H9 (cell line): ENCODE measurements around the gene PTCH1. TPM values are rescaled to one million over a fixed set of nuclear protein-coding genes. Genes with fewer than 3 reads are reported as not detected.

Source experiments
- DNase-seq: peaks from one replicate; pipeline ENCODE4 v3.0.0-alpha.2; 2017
- H2AFZ ChIP-seq: one replicate; pipeline ENCODE4 v1.6.1; 2013; ENCODE audit warnings: mild to moderate bottlenecking, low read length, control low read depth, moderate library complexity
- H2AK5ac ChIP-seq: 2 replicates; pipeline ENCODE4 v1.6.1; 2013; ENCODE audit warnings: low read length, control low read depth, mixed read lengths; ENCODE audit not compliant: insufficient read length
- H2BK120ac ChIP-seq: one replicate; pipeline ENCODE4 v1.6.1; 2013; ENCODE audit warnings: low read depth, mild to moderate bottlenecking, low read length, control low read depth, inconsistent platforms; ENCODE audit not compliant: poor library complexity, severe bottlenecking
- H2BK12ac ChIP-seq: 2 replicates; pipeline ENCODE4 v1.6.1; 2013; ENCODE audit warnings: low read length, control low read depth, mixed read lengths, low read depth; ENCODE audit not compliant: insufficient read length
- H2BK15ac ChIP-seq: 2 replicates; pipeline ENCODE4 v1.6.1; 2013; ENCODE audit warnings: low read depth, low read length, control low read depth
- H2BK20ac ChIP-seq: one replicate; pipeline ENCODE4 v1.6.1; 2013; ENCODE audit warnings: low read depth, mild to moderate bottlenecking, low read length, control low read depth, inconsistent platforms; ENCODE audit not compliant: poor library complexity, severe bottlenecking
- H2BK5ac ChIP-seq: 2 replicates; pipeline ENCODE4 v1.6.1; 2013; ENCODE audit warnings: low read length, control low read depth, mixed read lengths; ENCODE audit not compliant: insufficient read length
- H3K14ac ChIP-seq: 2 replicates; pipeline ENCODE4 v1.6.1; 2013; ENCODE audit warnings: low read length, control low read depth; ENCODE audit not compliant: insufficient read depth
- H3K18ac ChIP-seq: 2 replicates; pipeline ENCODE4 v1.6.1; 2013; ENCODE audit warnings: low read depth, mild to moderate bottlenecking, mixed read lengths, low read length, control low read depth; ENCODE audit not compliant: insufficient read length
- H3K23ac ChIP-seq: 2 replicates; pipeline ENCODE4 v1.6.1; 2013; ENCODE audit warnings: low read length, control low read depth, mixed read lengths, low read depth; ENCODE audit not compliant: insufficient read length
- H3K23me2 ChIP-seq: 2 replicates; pipeline ENCODE4 v1.6.1; 2013; ENCODE audit warnings: low read depth, mild to moderate bottlenecking, mixed read lengths, low read length, control low read depth; ENCODE audit not compliant: insufficient read length, poor library complexity, severe bottlenecking
- H3K27ac ChIP-seq: 2 replicates; pipeline ENCODE4 v1.5.1; 2013; ENCODE audit warnings: low read length, control low read depth, mixed read lengths, low read depth; ENCODE audit not compliant: insufficient read length
- H3K27me3 ChIP-seq: 2 replicates; pipeline ENCODE4 v1.6.1; 2013; ENCODE audit warnings: low read length, control low read depth, inconsistent platforms; ENCODE audit not compliant: insufficient read depth
- H3K4ac ChIP-seq: 2 replicates; pipeline ENCODE4 v1.6.1; 2013; ENCODE audit warnings: low read depth, mild to moderate bottlenecking, control low read depth, inconsistent platforms, low read length, moderate library complexity
- H3K4me1 ChIP-seq: 2 replicates; pipeline ENCODE4 v1.6.1; 2013; ENCODE audit warnings: low read length, control low read depth, inconsistent platforms; ENCODE audit not compliant: insufficient read depth
- H3K4me2 ChIP-seq: 2 replicates; pipeline ENCODE4 v1.6.1; 2013; ENCODE audit warnings: low read length, control low read depth, mixed read lengths; ENCODE audit not compliant: insufficient read length, insufficient read depth
- H3K56ac ChIP-seq: 2 replicates; pipeline ENCODE4 v1.6.1; 2013; ENCODE audit warnings: low read depth, mild to moderate bottlenecking, mixed read lengths, low read length, control low read depth; ENCODE audit not compliant: insufficient read length
- H3K79me1 ChIP-seq: 2 replicates; pipeline ENCODE4 v1.6.1; 2013; ENCODE audit warnings: low read depth, mild to moderate bottlenecking, moderate library complexity, low read length, control low read depth, inconsistent platforms; ENCODE audit not compliant: insufficient read depth, poor library complexity, severe bottlenecking
- H3K79me2 ChIP-seq: 2 replicates; pipeline ENCODE4 v1.6.1; 2013; ENCODE audit warnings: low read length, control low read depth, inconsistent platforms; ENCODE audit not compliant: insufficient read depth
- H3K9ac ChIP-seq: 2 replicates; pipeline ENCODE4 v1.6.1; 2013; ENCODE audit warnings: low read length, control low read depth, mixed read lengths; ENCODE audit not compliant: insufficient read length; ENCODE audit errors: extremely low read depth
- H3K9me3 ChIP-seq: one replicate; pipeline ENCODE4 v1.6.1; 2013; ENCODE audit warnings: low read depth, low read length, inconsistent platforms; ENCODE audit not compliant: control insufficient read depth
- H3T11ph ChIP-seq: one replicate; pipeline ENCODE4 v1.6.1; 2013; ENCODE audit warnings: mild to moderate bottlenecking, low read length, control low read depth, inconsistent platforms
- H4K20me1 ChIP-seq: one replicate; pipeline ENCODE4 v1.6.1; 2013; ENCODE audit not compliant: control insufficient read depth, insufficient read length, insufficient read depth
- H4K5ac ChIP-seq: 2 replicates; pipeline ENCODE4 v1.6.1; 2013; ENCODE audit warnings: low read depth, mild to moderate bottlenecking, mixed read lengths, low read length, control low read depth; ENCODE audit not compliant: insufficient read length
- H4K8ac ChIP-seq: replicated peaks from 2 replicates; pipeline ENCODE4 v1.6.1; 2013; ENCODE audit warnings: low read length, control low read depth, mixed read lengths, low read depth; ENCODE audit not compliant: insufficient read length
- H4K91ac ChIP-seq: 2 replicates; pipeline ENCODE4 v1.6.1; 2013; ENCODE audit warnings: low read depth, mild to moderate bottlenecking, moderate library complexity, mixed read lengths, low read length, control low read depth; ENCODE audit not compliant: insufficient read length
- H3K27ac Mint-ChIP-seq, 3 experiments: 2 replicates in 2 of 3; 3 replicates in 1 of 3; pipeline ENCODE4 v1.8.0; 2020 to 2021; ENCODE audit warnings: mixed read lengths in 3 of 3, mild to moderate bottlenecking in 1 of 3, moderate library complexity in 1 of 3
- H3K27me3 Mint-ChIP-seq: 2 replicates; pipeline ENCODE4 v1.8.0; 2021; ENCODE audit warnings: low read depth, mild to moderate bottlenecking, moderate library complexity, mixed read lengths
- H3K36me3 Mint-ChIP-seq, 3 experiments: 2 replicates in 2 of 3; 3 replicates in 1 of 3; pipeline ENCODE4 v1.8.0; 2020 to 2021; ENCODE audit warnings: low read depth in 3 of 3, mixed read lengths in 3 of 3; ENCODE audit not compliant: insufficient read depth in 1 of 3
- H3K4me1 Mint-ChIP-seq, 2 experiments: 2 replicates each; pipeline ENCODE4 v1.8.0; 2020; ENCODE audit warnings: mixed read lengths in 2 of 2
- H3K4me3 Mint-ChIP-seq, 2 experiments: 2 replicates in 1 of 2; 3 replicates in 1 of 2; pipeline ENCODE4 v1.8.0; 2020 to 2021; ENCODE audit warnings: mild to moderate bottlenecking in 2 of 2, mixed read lengths in 2 of 2, moderate library complexity in 1 of 2
- H3K9me3 Mint-ChIP-seq, 2 experiments: 2 replicates in 1 of 2; 3 replicates in 1 of 2; pipeline ENCODE4 v1.8.0; 2020; ENCODE audit warnings: mild to moderate bottlenecking in 2 of 2, mixed read lengths in 2 of 2, moderate library complexity in 1 of 2
- CTCF ChIP-seq: fragments of 200-600 bp; sonication (generic); conservative IDR thresholded peaks from 3 replicates; pipeline ENCODE4 v1.8.0; 2021; ENCODE audit warnings: antibody characterized with exemption, mild to moderate bottlenecking
- WGBS: extraction: QIAGEN DNeasy Blood & Tissue Kit; methylation state at CpG from one replicate; pipeline ENCODE4 v1.1.7; 2013; ENCODE audit warnings: missing lambda C conversion rate, low lambda C conversion rate, mixed read lengths; ENCODE audit not compliant: insufficient read length; ENCODE audit errors: extremely low coverage; 5-methylcytosine and 5-hydroxymethylcytosine counted together
- total RNA-seq: library from RNA; stranded (reverse); gene quantifications from 2 replicates; pipeline ENCODE4 v1.2.1, GENCODE V29; 2021

PTCH1 gene
- total RNA-seq, 1 experiment from 2014 or later = 9.1 TPM

GRCh38 chr9:95493402-95493801, 23.4 kb downstream of the PTCH1 start:
- Histone ChIP-seq H3K23ac (no peak overlapping the region), H3K79me1 (no peaks in the 10 kb centered on the region), H2BK120ac (no peak overlapping the region), H3K27ac (no peak overlapping the region), H4K8ac (no peak overlapping the region), H2BK15ac (no peak overlapping the region), H2AK5ac (no peak overlapping the region), H2AFZ (no peak overlapping the region), H3K27me3 (no peaks in the 10 kb centered on the region), H3K79me2 (peaks cover 3% of the 10 kb centered on the region; the same call in 1 of the 2 replicates), H4K91ac (no peak overlapping the region), H3K18ac (no peak overlapping the region), H4K20me1 (no peaks in the 10 kb centered on the region), H2BK12ac (no peak overlapping the region), H3K4me1 (peaks cover 21% of the 10 kb centered on the region), H3K56ac (no peak overlapping the region), H2BK5ac (no peak overlapping the region), H3K4ac (no peak overlapping the region), H3K4me2 (no peak overlapping the region), H4K5ac (no peak overlapping the region), H2BK20ac (no peak overlapping the region), H3K23me2 (no peaks in the 10 kb centered on the region), H3K14ac (no peak overlapping the region), H3T11ph (no peak overlapping the region), H3K9me3 (no peaks in the 10 kb centered on the region), H3K9ac (no peak overlapping the region)
- Mint-ChIP-seq H3K36me3 (peaks cover 0 to 4% (median 0%) of the 10 kb centered on the region in 3 experiments; a peak in 2 of 7 replicates), H3K4me1 (peaks cover 44 to 53% of the 10 kb centered on the region in 2 experiments), H3K9me3 (no peaks in the 10 kb centered on the region), H3K27me3 (peaks cover 4% of the 10 kb centered on the region), H3K4me3 (no peak overlapping the region; a peak in 1 of 5 replicates), H3K27ac (no peak overlapping the region)
- no peak for TF ChIP-seq CTCF
- no CpG with 5 or more reads among the region's 5 CpGs for WGBS
- DNase-seq = no peak
